Colonic mucosa (tissue), 4 donors: Measurements from ENCODE around the gene TMC5. TPM values are rescaled to one million over a fixed set of nuclear protein-coding genes. Genes with fewer than 3 reads are reported as not detected.
A peak's percentile ranks its signal among the peaks of the same experiment; 100 is the strongest.

Source experiments
- DNase-seq: peaks from one replicate; pipeline ENCODE4 v3.0.0-alpha.2; 2020
- H3K27ac ChIP-seq: fragments of 200-600 bp; one replicate; pipeline ENCODE4 v1.8.0; 2021
- H3K27me3 ChIP-seq: fragments of 200-600 bp; one replicate; pipeline ENCODE4 v1.8.0; 2021
- H3K36me3 ChIP-seq: fragments of 200-600 bp; one replicate; pipeline ENCODE4 v1.8.0; 2021
- H3K4me1 ChIP-seq: fragments of 200-600 bp; one replicate; pipeline ENCODE4 v1.8.0; 2021; ENCODE audit warnings: mild to moderate bottlenecking
- H3K4me3 ChIP-seq: fragments of 200-600 bp; one replicate; pipeline ENCODE4 v1.8.0; 2021
- H3K9ac ChIP-seq, 2 donors: one replicate each; pipeline ENCODE4 v1.7.0; 2013; ENCODE audit warnings: control low read depth in 2 of 2, low read depth in 2 of 2, low read length in 2 of 2
- H3K9me3 ChIP-seq: fragments of 200-600 bp; one replicate; pipeline ENCODE4 v1.8.0; 2021
- CTCF ChIP-seq: fragments of 200-600 bp; IDR thresholded peaks from one replicate; pipeline ENCODE4 v1.8.0; 2022; ENCODE audit warnings: antibody characterized with exemption, mild to moderate bottlenecking
- intact Hi-C: fragments of 100-400 bp; cut with DNase I; formaldehyde crosslinking; loops from one replicate; pipeline ENCODE4 v1.14.1; 2022
- total RNA-seq, 2 donors: library from RNA; stranded (reverse); fragmentation: NEBNext Ultra II Directional in 1 of 2; extraction: Animal tissue kit (Norgen Biotek cat#: 25700) in 1 of 2; gene quantifications; one replicate each; pipeline ENCODE4 v1.2.1, GENCODE V29; 2021
- donor health status: healthy.
- donor health status: DM: no; HTN: no; CAD: no.
- donor health status: DM: no; HTN: no; CAD: no.

The TMC5 gene
- total RNA-seq, 2 donors from 2014 or later, result 54.5 to 113 TPM

- peak overlapping the region in 1 of 2 donors; percentile 4 for H3K9ac ChIP-seq
- no peak overlapping the region for H3K4me3 ChIP-seq
- intact Hi-C loops, result no loop called here
- no peaks in the 10 kb centered on the region for H3K36me3 ChIP-seq
- H3K9me3 ChIP-seq, result no peaks in the 10 kb centered on the region
- peak overlapping the region; percentile 86 for H3K27ac ChIP-seq
- DNase-seq, result no peak
- H3K27me3 ChIP-seq, result no peaks in the 10 kb centered on the region
- TF ChIP-seq CTCF, result no peak
- no peaks in the 10 kb centered on the region for H3K4me1 ChIP-seq
Observed at GRCh38 chr16:19431636-19432340, 14.1 kb downstream of the TMC5 start.

GRCh38 chr16:19432429-19432828, 14.7 kb downstream of the TMC5 start:
- intact Hi-C loops, result no loop called here
- Histone ChIP-seq H3K36me3 (no peaks in the 10 kb centered on the region), H3K4me1 (no peaks in the 10 kb centered on the region), H3K27me3 (no peaks in the 10 kb centered on the region), H3K4me3 (no peak overlapping the region), H3K27ac (peak overlapping the region; percentile 86), H3K9ac (peak overlapping the region in 1 of 2 donors; percentile 4), H3K9me3 (no peaks in the 10 kb centered on the region)
- TF ChIP-seq CTCF, result no peak
- peak; percentile 76 for DNase-seq

DNA sequence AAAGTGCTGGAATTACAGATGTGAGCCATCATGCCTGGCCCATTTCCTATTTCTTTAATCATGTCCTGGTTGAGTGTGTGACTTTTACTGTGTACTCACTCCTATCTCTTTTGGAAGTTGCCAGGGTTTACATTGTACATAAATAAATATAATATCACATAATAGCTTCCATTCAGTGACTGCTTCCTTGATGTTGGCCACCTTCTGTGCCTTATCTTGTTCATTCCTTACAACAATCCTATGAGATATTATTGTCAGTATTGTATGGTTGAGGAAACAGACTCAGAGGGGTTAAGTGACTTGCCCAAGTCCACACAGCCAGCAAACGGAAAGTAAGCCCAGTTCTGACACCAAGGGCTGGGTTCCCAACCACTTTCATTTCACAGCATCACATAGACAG, 16.9 kb downstream of the TMC5 start:
- DNase-seq, result no peak
- no peak for TF ChIP-seq CTCF

DNA sequence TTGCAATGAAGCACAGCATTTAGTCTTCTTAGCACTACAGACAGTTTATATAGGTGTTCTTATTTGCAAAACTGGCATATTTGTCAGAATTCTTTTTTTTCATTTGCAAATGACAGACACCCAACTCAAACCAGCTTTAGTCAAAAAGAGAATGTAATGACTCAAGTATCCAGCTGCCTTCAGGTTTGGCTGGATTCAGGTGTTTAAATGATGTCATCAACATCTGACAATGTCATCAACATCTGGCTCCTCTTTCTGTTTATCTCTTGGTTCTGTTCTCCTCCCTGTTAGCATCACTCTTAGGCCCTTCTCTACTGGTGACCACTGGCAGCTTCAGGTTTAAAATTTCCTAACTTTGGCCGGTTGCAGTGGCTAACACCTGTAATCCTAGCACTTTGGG, 18.9 kb downstream of the TMC5 start:
- H3K9ac ChIP-seq, result peak overlapping the region in 1 of 2 donors; percentile 67
- H3K4me3 ChIP-seq, result no peak overlapping the region
- intact Hi-C loops, result no loop called here
- H3K27ac ChIP-seq, result peak overlapping the region; percentile 86
- no peak for TF ChIP-seq CTCF
- no peaks in the 10 kb centered on the region for H3K9me3 ChIP-seq
- no peaks in the 10 kb centered on the region for H3K4me1 ChIP-seq
- no peaks in the 10 kb centered on the region for H3K27me3 ChIP-seq
- DNase-seq, result no peak
- H3K36me3 ChIP-seq, result no peaks in the 10 kb centered on the region

More for the DNA sequence above, 16.9 kb downstream of the TMC5 start:
- no peaks in the 10 kb centered on the region for H3K4me1 ChIP-seq
- no peaks in the 10 kb centered on the region for H3K36me3 ChIP-seq
- peak overlapping the region; percentile 24 for H3K27ac ChIP-seq
- no peaks in the 10 kb centered on the region for H3K27me3 ChIP-seq
- H3K9me3 ChIP-seq, result no peaks in the 10 kb centered on the region
- no peak overlapping the region for H3K4me3 ChIP-seq
- intact Hi-C loops, result no loop called here
- no peak overlapping the region for H3K9ac ChIP-seq

DNA sequence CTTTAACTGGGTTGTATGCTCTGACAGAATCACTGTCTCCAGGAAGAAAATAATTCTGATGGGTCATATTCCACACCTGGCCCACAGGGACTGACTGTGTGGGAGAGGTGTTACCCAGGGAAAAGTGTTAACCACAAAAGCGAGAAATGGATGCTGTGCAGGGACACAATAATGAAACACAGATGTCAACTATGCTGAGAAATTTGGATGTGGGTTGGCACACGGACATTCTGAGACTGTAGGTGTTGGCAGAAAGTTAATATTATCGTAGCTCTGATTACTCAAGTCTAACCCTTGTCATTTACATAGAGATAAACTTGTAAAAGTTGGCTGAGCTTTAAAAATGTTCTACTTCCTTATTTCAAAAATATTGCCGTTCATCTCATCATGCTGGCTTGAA, 19.6 kb downstream of the TMC5 start:
- no peaks in the 10 kb centered on the region for H3K4me1 ChIP-seq
- H3K27me3 ChIP-seq, result no peaks in the 10 kb centered on the region
- peak; percentile 45 for DNase-seq
- no peak for TF ChIP-seq CTCF
- intact Hi-C loops, result no loop called here
- no peaks in the 10 kb centered on the region for H3K36me3 ChIP-seq
- peak overlapping the region; percentile 86 for H3K27ac ChIP-seq
- H3K9me3 ChIP-seq, result no peaks in the 10 kb centered on the region
- H3K9ac ChIP-seq, result peak overlapping the region in 1 of 2 donors; percentile 67
- H3K4me3 ChIP-seq, result no peak overlapping the region
